ENCODE measurements around the gene NEDD9.

NEDD9 gene

GRCh38 chr6:11168091-11168635, 64.3 kb downstream of the NEDD9 start:
- Histone ChIP-seq H3F3A (ENCODE audit: low read depth) (no peaks in the 10 kb centered on the region), H3K4me1 (ENCODE audit: insufficient read depth, low read length, poor library complexity, severe bottlenecking) (no peaks in the 10 kb centered on the region), H3K9me2 (replicated peaks; ENCODE audit: low read depth, low read length) (no peaks in the 10 kb centered on the region), H3K9me3 (ENCODE audit: insufficient read depth, low read depth, low read length) (no peaks in the 10 kb centered on the region), H2AFZ (ENCODE audit: low read length) (no peak overlapping the region), H3K79me2 (ENCODE audit: insufficient read depth, low read length) (no peaks in the 10 kb centered on the region), H3K36me3 (ENCODE audit: insufficient read depth, low read length) (no peaks in the 10 kb centered on the region), H4K20me1 (ENCODE audit: insufficient read depth, low read length, poor library complexity, severe bottlenecking) (no peaks in the 10 kb centered on the region), H3K4me3 (ENCODE audit: low read length, poor library complexity, severe bottlenecking) (no peak overlapping the region), H3K9ac (ENCODE audit: low read depth, low read length, poor library complexity, severe bottlenecking) (no peak overlapping the region), H3K4me2 (ENCODE audit: low read depth, low read length, poor library complexity, severe bottlenecking) (no peak overlapping the region), H3K27me3 (ENCODE audit: insufficient read depth, low read length, poor library complexity, severe bottlenecking) (no peaks in the 10 kb centered on the region)
- no peak for TF ChIP-seq EZH2phosphoT487 (IDR thresholded peaks at IDR 0.05; ENCODE audit: borderline replicate concordance)
- TF ChIP-seq, protein P1, sequence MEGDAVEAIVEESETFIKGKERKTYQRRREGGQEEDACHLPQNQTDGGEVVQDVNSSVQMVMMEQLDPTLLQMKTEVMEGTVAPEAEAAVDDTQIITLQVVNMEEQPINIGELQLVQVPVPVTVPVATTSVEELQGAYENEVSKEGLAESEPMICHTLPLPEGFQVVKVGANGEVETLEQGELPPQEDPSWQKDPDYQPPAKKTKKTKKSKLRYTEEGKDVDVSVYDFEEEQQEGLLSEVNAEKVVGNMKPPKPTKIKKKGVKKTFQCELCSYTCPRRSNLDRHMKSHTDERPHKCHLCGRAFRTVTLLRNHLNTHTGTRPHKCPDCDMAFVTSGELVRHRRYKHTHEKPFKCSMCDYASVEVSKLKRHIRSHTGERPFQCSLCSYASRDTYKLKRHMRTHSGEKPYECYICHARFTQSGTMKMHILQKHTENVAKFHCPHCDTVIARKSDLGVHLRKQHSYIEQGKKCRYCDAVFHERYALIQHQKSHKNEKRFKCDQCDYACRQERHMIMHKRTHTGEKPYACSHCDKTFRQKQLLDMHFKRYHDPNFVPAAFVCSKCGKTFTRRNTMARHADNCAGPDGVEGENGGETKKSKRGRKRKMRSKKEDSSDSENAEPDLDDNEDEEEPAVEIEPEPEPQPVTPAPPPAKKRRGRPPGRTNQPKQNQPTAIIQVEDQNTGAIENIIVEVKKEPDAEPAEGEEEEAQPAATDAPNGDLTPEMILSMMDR (conservative IDR thresholded peaks at IDR 0.05; ENCODE audit: low read length) = no peak

GRCh38 chr6:11166948-11167347, 65.5 kb downstream of the NEDD9 start:
- no peak overlapping the region for H3K9ac ChIP-seq (ENCODE audit: low read depth, low read length, poor library complexity, severe bottlenecking)
- H3K4me3 ChIP-seq (ENCODE audit: low read length, poor library complexity, severe bottlenecking) = no peak overlapping the region
- no peaks in the 10 kb centered on the region for H3K27me3 ChIP-seq (ENCODE audit: insufficient read depth, low read length, poor library complexity, severe bottlenecking)
- H3K9me3 ChIP-seq (ENCODE audit: insufficient read depth, low read depth, low read length) = no peaks in the 10 kb centered on the region
- no peaks in the 10 kb centered on the region for H4K20me1 ChIP-seq (ENCODE audit: insufficient read depth, low read length, poor library complexity, severe bottlenecking)
- no peak overlapping the region for H3K4me2 ChIP-seq (ENCODE audit: low read depth, low read length, poor library complexity, severe bottlenecking)
- TF ChIP-seq EZH2phosphoT487 (IDR thresholded peaks at IDR 0.05; ENCODE audit: borderline replicate concordance) = no peak
- TF ChIP-seq, protein P1 (conservative IDR thresholded peaks at IDR 0.05; ENCODE audit: low read length) = no peak
- H3K4me1 ChIP-seq (ENCODE audit: insufficient read depth, low read length, poor library complexity, severe bottlenecking) = no peaks in the 10 kb centered on the region
- no peak overlapping the region for H2AFZ ChIP-seq (ENCODE audit: low read length)
- H3K36me3 ChIP-seq (ENCODE audit: insufficient read depth, low read length) = no peaks in the 10 kb centered on the region
- H3K9me2 ChIP-seq (replicated peaks; ENCODE audit: low read depth, low read length) = no peaks in the 10 kb centered on the region
- no peaks in the 10 kb centered on the region for H3F3A ChIP-seq (ENCODE audit: low read depth)
- H3K79me2 ChIP-seq (ENCODE audit: insufficient read depth, low read length) = no peaks in the 10 kb centered on the region

GRCh38 chr6:11164717-11165646, 67.5 kb downstream of the NEDD9 start:
- TF ChIP-seq, protein P1 (conservative IDR thresholded peaks at IDR 0.05; ENCODE audit: low read length) = no peak
- no peak for TF ChIP-seq EZH2phosphoT487 (IDR thresholded peaks at IDR 0.05; ENCODE audit: borderline replicate concordance)
- H3K4me1 ChIP-seq (ENCODE audit: insufficient read depth, low read length, poor library complexity, severe bottlenecking) = no peaks in the 10 kb centered on the region
- no peak overlapping the region for H3K4me2 ChIP-seq (ENCODE audit: low read depth, low read length, poor library complexity, severe bottlenecking)
- no peaks in the 10 kb centered on the region for H3K9me2 ChIP-seq (replicated peaks; ENCODE audit: low read depth, low read length)
- no peaks in the 10 kb centered on the region for H3F3A ChIP-seq (ENCODE audit: low read depth)
- H3K9ac ChIP-seq (ENCODE audit: low read depth, low read length, poor library complexity, severe bottlenecking) = no peak overlapping the region
- no peaks in the 10 kb centered on the region for H3K79me2 ChIP-seq (ENCODE audit: insufficient read depth, low read length)
- H3K27me3 ChIP-seq (ENCODE audit: insufficient read depth, low read length, poor library complexity, severe bottlenecking) = no peaks in the 10 kb centered on the region
- H3K9me3 ChIP-seq (ENCODE audit: insufficient read depth, low read depth, low read length) = no peaks in the 10 kb centered on the region
- H2AFZ ChIP-seq (ENCODE audit: low read length) = no peak overlapping the region
- no peak overlapping the region for H3K4me3 ChIP-seq (ENCODE audit: low read length, poor library complexity, severe bottlenecking)
- H4K20me1 ChIP-seq (ENCODE audit: insufficient read depth, low read length, poor library complexity, severe bottlenecking) = no peaks in the 10 kb centered on the region
- H3K36me3 ChIP-seq (ENCODE audit: insufficient read depth, low read length) = no peaks in the 10 kb centered on the region
